Activated CD4-positive, alpha-beta T cell treated with anti-CD3 and anti-CD28 coated beads, Interleukin-2, amount 10 ng/mL, durations not matched to agents 7 days and 5 days (primary cell): Measurements from ENCODE around the gene CTDSP2. TPM values are rescaled to one million over a fixed set of nuclear protein-coding genes. Genes with fewer than 3 reads are reported as not detected.
A peak's percentile ranks its signal among the peaks of the same experiment; 100 is the strongest.

ENCODE experiments used
- CTCF ChIA-PET: fragments of 350-600 bp; sonication (Branson Sonifier 250); formaldehyde crosslinking; loops from one replicate; lab custom pipeline; 2021; ENCODE audit warnings: antibody characterized with exemption; lab: Charles Lee
- POLR2A ChIA-PET: fragments of 350-600 bp; sonication (Branson Sonifier 250); formaldehyde crosslinking; loops from one replicate; lab custom pipeline; 2021; ENCODE audit warnings: antibody characterized with exemption; lab: Charles Lee
- DNase-seq: peaks from one replicate; pipeline ENCODE4 v3.0.0-alpha.2; 2020
- H3K27ac Mint-ChIP-seq: one replicate; pipeline ENCODE4 v1.8.0; 2021; ENCODE audit warnings: mild to moderate bottlenecking, moderate library complexity, mixed read lengths
- H3K27me3 Mint-ChIP-seq: one replicate; pipeline ENCODE4 v1.8.0; 2021; ENCODE audit warnings: mixed read lengths
- H3K36me3 Mint-ChIP-seq: one replicate; pipeline ENCODE4 v1.8.0; 2021; ENCODE audit warnings: low read depth, mixed read lengths
- H3K4me1 Mint-ChIP-seq: one replicate; pipeline ENCODE4 v1.8.0; 2021; ENCODE audit warnings: mixed read lengths
- H3K4me3 Mint-ChIP-seq: one replicate; pipeline ENCODE4 v1.8.0; 2021; ENCODE audit warnings: mild to moderate bottlenecking, moderate library complexity, mixed read lengths
- H3K9me3 Mint-ChIP-seq: one replicate; pipeline ENCODE4 v1.8.0; 2021; ENCODE audit warnings: mixed read lengths
- total RNA-seq, 2 experiments: library from RNA; stranded (reverse); gene quantifications; one replicate each; pipeline ENCODE4 v1.2.3, GENCODE V29; 2021

Gene CTDSP2
- total RNA-seq, 2 experiments from 2014 or later: 144 to 156 TPM

- no peaks in the 10 kb centered on the region for H3K36me3 Mint-ChIP-seq
- peak overlapping the region; percentile 84 for H3K27ac Mint-ChIP-seq
- H3K9me3 Mint-ChIP-seq: no peaks in the 10 kb centered on the region
- ChIA-PET CTCF (interaction anchor here (0.6 to 2.3 kb wide), 11 partner anchors 9 to 69 kb away, joined by 3 to 14 read pairs (median 4); partner anchors contain the start of gene TSFM), POLR2A (no interaction called here)
- H3K27me3 Mint-ChIP-seq: no peaks in the 10 kb centered on the region
- DNase-seq: peak; percentile 58
- H3K4me1 Mint-ChIP-seq: peaks cover 90% of the 10 kb centered on the region
- H3K4me3 Mint-ChIP-seq: peak overlapping the region; percentile 51
Measured at GRCh38 chr12:57836442-57837375, 9.8 kb downstream of the CTDSP2 start.

GRCh38 chr12:57835366-57836288, 10.9 kb downstream of the CTDSP2 start:
- no peak for DNase-seq
- H3K27ac Mint-ChIP-seq: peak overlapping the region; percentile 84
- ChIA-PET POLR2A (no interaction called here), CTCF (interaction anchor here (0.9 to 2.3 kb wide), 10 partner anchors 9 to 77 kb away, joined by 3 to 14 read pairs (median 4); no protein-coding TSS in a partner anchor)
- H3K27me3 Mint-ChIP-seq: no peaks in the 10 kb centered on the region
- H3K36me3 Mint-ChIP-seq: no peaks in the 10 kb centered on the region
- peaks cover 85% of the 10 kb centered on the region for H3K4me1 Mint-ChIP-seq
- no peaks in the 10 kb centered on the region for H3K9me3 Mint-ChIP-seq
- H3K4me3 Mint-ChIP-seq: peak overlapping the region; percentile 51

GRCh38 chr12:57834086-57834876, 12.2 kb downstream of the CTDSP2 start:
- no peak for DNase-seq
- peaks cover 3% of the 10 kb centered on the region for H3K36me3 Mint-ChIP-seq
- POLR2A ChIA-PET: interaction anchor here (0.7 kb wide), 1 partner anchor 18 kb away, joined by 4 read pairs; no protein-coding TSS in a partner anchor
- H3K9me3 Mint-ChIP-seq: no peaks in the 10 kb centered on the region
- no peaks in the 10 kb centered on the region for H3K27me3 Mint-ChIP-seq
- H3K4me1 Mint-ChIP-seq: peaks cover 77% of the 10 kb centered on the region
- peak overlapping the region; percentile 64 for H3K27ac Mint-ChIP-seq
- CTCF ChIA-PET: interaction anchor here (0.6 to 2.8 kb wide), 7 partner anchors 11 to 76 kb away, joined by 3 to 10 read pairs (median 4); no protein-coding TSS in a partner anchor
- no peak overlapping the region for H3K4me3 Mint-ChIP-seq

GRCh38 chr12:57833672-57834071, 12.9 kb downstream of the CTDSP2 start:
- Mint-ChIP-seq H3K4me1 (peaks cover 75% of the 10 kb centered on the region), H3K36me3 (peaks cover 7% of the 10 kb centered on the region), H3K27ac (peak overlapping the region; percentile 60), H3K27me3 (no peaks in the 10 kb centered on the region), H3K9me3 (no peaks in the 10 kb centered on the region), H3K4me3 (no peak overlapping the region)
- ChIA-PET POLR2A (no interaction called here), CTCF (interaction anchor here (1.1 to 2.8 kb wide), 5 partner anchors 9 to 72 kb away, joined by 3 to 7 read pairs (median 6); no protein-coding TSS in a partner anchor)
- DNase-seq: no peak

GRCh38 chr12:57832966-57833365, 13.6 kb downstream of the CTDSP2 start:
- Mint-ChIP-seq H3K27me3 (no peaks in the 10 kb centered on the region), H3K36me3 (peaks cover 12% of the 10 kb centered on the region), H3K4me3 (no peak overlapping the region), H3K27ac (peak overlapping the region; percentile 60), H3K4me1 (peaks cover 68% of the 10 kb centered on the region), H3K9me3 (no peaks in the 10 kb centered on the region)
- CTCF ChIA-PET: interaction anchor here (0.6 to 2.8 kb wide), 9 partner anchors 9 to 846 kb away, joined by 3 to 8 read pairs (median 4); partner anchors contain the start of gene CTDSP2
- POLR2A ChIA-PET: no interaction called here
- no peak for DNase-seq

- ChIA-PET CTCF (interaction anchor here (1.1 to 1.5 kb wide), 3 partner anchors 19 to 72 kb away, joined by 3 to 4 read pairs (median 3); no protein-coding TSS in a partner anchor), POLR2A (no interaction called here)
- Mint-ChIP-seq H3K27me3 (no peaks in the 10 kb centered on the region), H3K4me1 (peaks cover 44% of the 10 kb centered on the region), H3K4me3 (no peak overlapping the region), H3K27ac (peak overlapping the region; percentile 61), H3K36me3 (peaks cover 26% of the 10 kb centered on the region), H3K9me3 (no peaks in the 10 kb centered on the region)
- DNase-seq: no peak
Measured at GRCh38 chr12:57830393-57830792, 16.1 kb downstream of the CTDSP2 start.

- Mint-ChIP-seq H3K27me3 (no peaks in the 10 kb centered on the region), H3K4me3 (no peak overlapping the region), H3K27ac (peak overlapping the region; percentile 19), H3K4me1 (peaks cover 37% of the 10 kb centered on the region), H3K9me3 (no peaks in the 10 kb centered on the region), H3K36me3 (peaks cover 36% of the 10 kb centered on the region)
- POLR2A ChIA-PET: no interaction called here
- DNase-seq: no peak
- CTCF ChIA-PET: interaction anchor here (0.6 to 1.5 kb wide), 4 partner anchors 17 to 76 kb away, joined by 3 to 4 read pairs (median 3); no protein-coding TSS in a partner anchor
Measured at GRCh38 chr12:57829025-57829777, 17.3 kb downstream of the CTDSP2 start.

- Mint-ChIP-seq H3K36me3 (peaks cover 51% of the 10 kb centered on the region), H3K4me1 (peaks cover 18% of the 10 kb centered on the region), H3K27me3 (no peaks in the 10 kb centered on the region), H3K9me3 (no peaks in the 10 kb centered on the region), H3K4me3 (no peak overlapping the region), H3K27ac (no peak overlapping the region)
- ChIA-PET POLR2A (no interaction called here), CTCF (interaction anchor here (0.9 to 1.4 kb wide), 5 partner anchors 8 to 79 kb away, joined by 3 to 4 read pairs (median 3); partner anchors contain the start of genes AVIL and TSFM)
- DNase-seq: no peak
Measured at GRCh38 chr12:57826966-57827365, 19.6 kb downstream of the CTDSP2 start.

GRCh38 chr12:57826400-57826799, 20.1 kb downstream of the CTDSP2 start:
- Mint-ChIP-seq H3K4me1 (peaks cover 12% of the 10 kb centered on the region), H3K9me3 (no peaks in the 10 kb centered on the region), H3K36me3 (peaks cover 55% of the 10 kb centered on the region), H3K4me3 (no peak overlapping the region), H3K27ac (no peak overlapping the region), H3K27me3 (no peaks in the 10 kb centered on the region)
- DNase-seq: no peak
- POLR2A ChIA-PET: no interaction called here
- CTCF ChIA-PET: interaction anchor here (1.4 kb wide), 2 partner anchors 23 to 44 kb away, joined by 3 read pairs; partner anchors contain the start of gene TSFM

GRCh38 chr12:57825451-57825850, 21.1 kb downstream of the CTDSP2 start:
- H3K9me3 Mint-ChIP-seq: no peaks in the 10 kb centered on the region
- no peak for DNase-seq
- ChIA-PET CTCF (interaction anchor here (1.4 kb wide), 2 partner anchors 22 to 43 kb away, joined by 3 read pairs; partner anchors contain the start of gene TSFM), POLR2A (no interaction called here)
- no peak overlapping the region for H3K4me3 Mint-ChIP-seq
- no peak overlapping the region for H3K27ac Mint-ChIP-seq
- H3K4me1 Mint-ChIP-seq: peaks cover 8% of the 10 kb centered on the region
- peaks cover 59% of the 10 kb centered on the region for H3K36me3 Mint-ChIP-seq
- H3K27me3 Mint-ChIP-seq: no peaks in the 10 kb centered on the region
